ENCODE measurements around the gene FAM20C.

DNA sequence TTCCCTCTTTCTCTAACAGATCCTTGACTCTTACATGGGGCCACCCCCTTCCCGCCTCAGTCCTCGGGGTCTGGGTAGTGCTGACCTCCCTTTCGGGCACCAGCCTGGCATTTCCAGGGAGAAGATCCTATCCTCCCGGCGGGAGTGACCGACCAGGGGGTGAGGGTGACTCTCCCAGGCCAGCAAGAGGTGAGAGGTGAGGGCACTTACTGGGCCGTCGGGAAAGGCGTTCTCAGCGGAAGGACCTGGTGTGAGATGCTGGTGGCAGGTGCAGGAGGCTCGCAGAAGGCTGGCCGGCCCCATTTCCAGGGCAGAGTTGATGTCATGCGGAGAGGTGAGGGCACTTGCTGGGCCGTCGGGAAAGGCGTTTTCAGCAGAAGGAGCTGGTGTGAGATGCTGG, 93.4 kb downstream of the FAM20C start:
- TF ChIP-seq JUN (IDR thresholded peaks at IDR 0.05; ENCODE audit: borderline replicate concordance, insufficient read depth, insufficient read length, low read depth) (no peak), POLR2A (IDR thresholded peaks at IDR 0.05; ENCODE audit: low read depth, low read length) (no peak)
